K562 (cell line): ENCODE measurements around the gene TEAD4. TPM values are rescaled to one million over a fixed set of nuclear protein-coding genes. Genes with fewer than 3 reads are reported as not detected.

ENCODE experiments used
- ATF1 ChIP-seq, 2 experiments: fragments of 450-650 bp in 1 of 2; IDR thresholded peaks; 2 replicates each; pipeline ENCODE4 v1.6.1; 2016; ENCODE audit warnings: missing compliant biosample characterization in 1 of 2, missing genetic modification characterization in 1 of 2
- ESRRA ChIP-seq: fragments of 450-650 bp; IDR thresholded peaks from 2 replicates; pipeline ENCODE4 v1.6.1; 2014; ENCODE audit warnings: low read depth, mild to moderate bottlenecking, moderate library complexity, borderline replicate concordance
- EWSR1 ChIP-seq: fragments of 450-650 bp; IDR thresholded peaks from 2 replicates; pipeline ENCODE4 v1.6.1; 2018; ENCODE audit warnings: borderline replicate concordance, mild to moderate bottlenecking, low read depth, moderate library complexity; ENCODE audit not compliant: partially characterized antibody
- polyA plus RNA-seq, 8 experiments: library from polyadenylated mRNA; depleted of rRNA in 4 of 8; stranded (reverse) in 5 of 8; unstranded in 3 of 8; fragments of >200 nt; fragmentation: Nextera tagmentation in 2 of 8; fragmentation: Illumina TruSeq in 1 of 8; extraction: Ambion mirVana in 2 of 8; extraction: Trizol in 1 of 8; gene quantifications; 2 replicates each; pipeline versions ENCODE4 v1.2.1 to v1.2.3, GENCODE V29; 2011 to 2014; ENCODE audit warnings: inconsistent platforms in 1 of 8, missing spikeins in 1 of 8
- total RNA-seq, 7 experiments: library from RNA; depleted of rRNA in 6 of 7; stranded (reverse); fragments of >200 nt in 6 of 7; fragmentation: Illumina TruSeq in 2 of 7; extraction: Trizol in 2 of 7; gene quantifications; 2 replicates each; pipeline versions ENCODE4 v1.2.1 to v1.2.3, GENCODE V29; 2011 to 2021; ENCODE audit warnings: low replicate concordance in 1 of 7
- TF ChIP-seq, protein P1 (sequence below): fragments of 250-450 bp; sonication (Bioruptor Pico); IDR thresholded peaks from 2 replicates; pipeline ENCODE4 v1.4.0; 2020; ENCODE audit warnings: borderline replicate concordance
- TF ChIP-seq, protein P2 (sequence below): fragments of 250-450 bp; sonication (Bioruptor Pico); IDR thresholded peaks from 2 replicates; pipeline ENCODE4 v1.9.0; 2021; ENCODE audit warnings: mild to moderate bottlenecking, inconsistent platforms

TEAD4 gene
- total and polyA plus RNA-seq, 9 of the 15 experiments (the other 6 are each of a cell fraction or from before 2014, with no cell fraction given) = 0.82 to 40.0 (median 17.0) TPM

DNA sequence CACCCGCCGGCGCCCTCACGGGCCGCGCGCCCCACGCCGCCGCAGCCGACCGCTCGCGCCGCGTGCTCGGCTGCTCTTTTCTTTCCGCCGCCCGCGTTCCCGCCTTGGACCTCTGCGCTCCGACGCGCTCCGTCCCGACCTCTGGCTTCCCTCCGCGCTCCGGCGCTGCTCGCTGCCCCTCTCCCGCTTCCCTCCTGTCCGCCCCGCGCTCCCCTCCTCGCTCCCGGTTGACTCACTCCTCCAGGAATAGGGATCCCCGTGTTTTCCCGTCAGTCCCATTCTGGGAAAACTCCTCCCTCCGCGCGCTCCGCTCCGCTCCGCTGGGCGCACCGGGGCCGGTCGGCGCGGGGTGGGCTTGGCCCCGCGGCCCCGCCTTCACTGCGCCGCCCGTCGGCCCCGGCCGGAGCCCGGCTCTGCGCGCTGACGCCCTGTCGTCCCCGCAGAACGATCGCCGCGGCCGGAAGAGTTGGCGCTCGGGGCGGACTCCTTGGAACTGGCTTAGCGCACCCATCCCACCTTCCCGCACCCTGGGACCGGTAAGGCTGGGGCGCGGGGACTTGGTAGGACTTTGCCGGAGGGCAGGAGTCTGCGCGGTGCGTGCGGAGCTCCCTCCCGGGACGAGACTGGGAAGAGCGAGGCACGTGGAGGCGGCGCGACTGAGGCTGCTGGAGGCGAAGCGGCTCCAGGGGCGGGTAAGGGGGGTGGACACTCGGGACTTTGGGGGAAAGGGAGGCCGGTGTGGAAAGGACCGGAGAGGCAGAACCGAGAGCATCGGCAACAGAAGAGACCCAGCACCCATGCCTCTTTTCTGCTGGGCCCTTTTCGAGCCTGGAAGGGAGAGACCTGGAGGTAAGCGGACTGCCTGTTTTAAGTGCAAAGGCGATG, 550 bp downstream of the TEAD4 start (continued):
- TF ChIP-seq, protein P1, sequence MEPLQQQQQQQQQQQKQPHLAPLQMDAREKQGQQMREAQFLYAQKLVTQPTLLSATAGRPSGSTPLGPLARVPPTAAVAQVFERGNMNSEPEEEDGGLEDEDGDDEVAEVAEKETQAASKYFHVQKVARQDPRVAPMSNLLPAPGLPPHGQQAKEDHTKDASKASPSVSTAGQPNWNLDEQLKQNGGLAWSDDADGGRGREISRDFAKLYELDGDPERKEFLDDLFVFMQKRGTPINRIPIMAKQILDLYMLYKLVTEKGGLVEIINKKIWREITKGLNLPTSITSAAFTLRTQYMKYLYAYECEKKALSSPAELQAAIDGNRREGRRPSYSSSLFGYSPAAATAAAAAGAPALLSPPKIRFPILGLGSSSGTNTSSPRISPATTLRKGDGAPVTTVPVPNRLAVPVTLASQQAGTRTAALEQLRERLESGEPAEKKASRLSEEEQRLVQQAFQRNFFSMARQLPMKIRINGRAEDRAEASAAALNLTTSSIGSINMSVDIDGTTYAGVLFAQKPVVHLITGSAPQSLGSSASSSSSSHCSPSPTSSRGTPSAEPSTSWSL (CRISPR knock-in tag) = no peak
- TF ChIP-seq, protein P2, sequence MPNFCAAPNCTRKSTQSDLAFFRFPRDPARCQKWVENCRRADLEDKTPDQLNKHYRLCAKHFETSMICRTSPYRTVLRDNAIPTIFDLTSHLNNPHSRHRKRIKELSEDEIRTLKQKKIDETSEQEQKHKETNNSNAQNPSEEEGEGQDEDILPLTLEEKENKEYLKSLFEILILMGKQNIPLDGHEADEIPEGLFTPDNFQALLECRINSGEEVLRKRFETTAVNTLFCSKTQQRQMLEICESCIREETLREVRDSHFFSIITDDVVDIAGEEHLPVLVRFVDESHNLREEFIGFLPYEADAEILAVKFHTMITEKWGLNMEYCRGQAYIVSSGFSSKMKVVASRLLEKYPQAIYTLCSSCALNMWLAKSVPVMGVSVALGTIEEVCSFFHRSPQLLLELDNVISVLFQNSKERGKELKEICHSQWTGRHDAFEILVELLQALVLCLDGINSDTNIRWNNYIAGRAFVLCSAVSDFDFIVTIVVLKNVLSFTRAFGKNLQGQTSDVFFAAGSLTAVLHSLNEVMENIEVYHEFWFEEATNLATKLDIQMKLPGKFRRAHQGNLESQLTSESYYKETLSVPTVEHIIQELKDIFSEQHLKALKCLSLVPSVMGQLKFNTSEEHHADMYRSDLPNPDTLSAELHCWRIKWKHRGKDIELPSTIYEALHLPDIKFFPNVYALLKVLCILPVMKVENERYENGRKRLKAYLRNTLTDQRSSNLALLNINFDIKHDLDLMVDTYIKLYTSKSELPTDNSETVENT = no peak
- TF ChIP-seq ESRRA (no peak), EWSR1 (no peak), ATF1 (CRISPR knock-in tag; IDR thresholded peaks at IDR 0.05) (no peak), ATF1 (tag; IDR thresholded peaks at IDR 0.05) (no peak)
- TF ChIP-seq, all 486 proteins: peak for 39
